Transverse colon (tissue), 4 donors: Measurements from ENCODE around the gene USP17L25.
"Not testable (repeated sequence)": the region's sequence is repeated elsewhere in the genome, so short reads cannot be mapped to it uniquely, and the experiment has no call there.

ENCODE experiments used
- CTCF ChIP-seq, 5 experiments: fragments of 200-600 bp in 3 of 5; fragments of 450-650 bp in 2 of 5; sonication (generic) in 3 of 5; IDR thresholded peaks; 1 replicate in 2 of 5; 2 replicates in 3 of 5; pipeline ENCODE4 v1.5.1; 2016 to 2017; ENCODE audit warnings: antibody characterized with exemption in 5 of 5, inconsistent platforms in 3 of 5, mild to moderate bottlenecking in 2 of 5, moderate library complexity in 1 of 5
- POLR2AphosphoS5 ChIP-seq, 3 donors: sonication (generic); formaldehyde crosslinking; IDR thresholded peaks; one replicate each; pipeline ENCODE4 v1.6.1; 2016; ENCODE audit warnings: antibody characterized with exemption in 3 of 3

DNA sequence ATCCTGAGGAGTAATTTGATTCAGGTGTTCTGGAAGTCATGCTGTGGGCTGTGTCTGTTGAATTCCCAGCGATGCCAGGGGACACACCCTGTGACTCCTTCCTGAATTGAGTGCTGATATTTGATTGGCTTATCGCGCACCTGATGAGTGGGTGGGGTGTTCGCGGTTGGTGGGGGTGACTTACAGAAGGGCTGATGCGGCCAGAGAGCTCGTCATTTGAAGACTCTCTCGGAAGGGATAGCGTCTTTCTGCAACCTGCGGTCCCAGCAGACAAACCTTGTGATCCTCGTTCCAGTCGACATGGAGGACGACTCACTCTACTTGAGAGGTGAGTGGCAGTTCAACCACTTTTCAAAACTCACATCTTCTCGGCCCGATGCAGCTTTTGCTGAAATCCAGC lies 9.4 kb downstream of the USP17L25 start, which contains the start of gene USP17L5:
- not testable (repeated sequence) for TF ChIP-seq CTCF, POLR2AphosphoS5 (IDR thresholded peaks at IDR 0.05)
